ENCODE results near the gene SLC1A4.

- TF ChIP-seq CTCF (conservative IDR thresholded peaks at IDR 0.05; ENCODE audit: low read depth, low read length) (no peak), EZH2 (IDR thresholded peaks at IDR 0.05; ENCODE audit: low read length, unreplicated experiment) (no peak)
These were observed 81.7 kb downstream of the SLC1A4 start for GRCh38 chr2:65070856-65071255.
